CD4-positive, alpha-beta T cell treated with Interferon gamma for 1 hour (primary cell): ENCODE measurements around the gene CCDC124.

Experiments used
- DNase-seq: peaks from one replicate; pipeline ENCODE4 v3.0.0-alpha.2; 2020

Gene CCDC124

GRCh38 chr19:17937371-17937900 is 4.6 kb downstream of the CCDC124 start:
- no peak for DNase-seq

DNA sequence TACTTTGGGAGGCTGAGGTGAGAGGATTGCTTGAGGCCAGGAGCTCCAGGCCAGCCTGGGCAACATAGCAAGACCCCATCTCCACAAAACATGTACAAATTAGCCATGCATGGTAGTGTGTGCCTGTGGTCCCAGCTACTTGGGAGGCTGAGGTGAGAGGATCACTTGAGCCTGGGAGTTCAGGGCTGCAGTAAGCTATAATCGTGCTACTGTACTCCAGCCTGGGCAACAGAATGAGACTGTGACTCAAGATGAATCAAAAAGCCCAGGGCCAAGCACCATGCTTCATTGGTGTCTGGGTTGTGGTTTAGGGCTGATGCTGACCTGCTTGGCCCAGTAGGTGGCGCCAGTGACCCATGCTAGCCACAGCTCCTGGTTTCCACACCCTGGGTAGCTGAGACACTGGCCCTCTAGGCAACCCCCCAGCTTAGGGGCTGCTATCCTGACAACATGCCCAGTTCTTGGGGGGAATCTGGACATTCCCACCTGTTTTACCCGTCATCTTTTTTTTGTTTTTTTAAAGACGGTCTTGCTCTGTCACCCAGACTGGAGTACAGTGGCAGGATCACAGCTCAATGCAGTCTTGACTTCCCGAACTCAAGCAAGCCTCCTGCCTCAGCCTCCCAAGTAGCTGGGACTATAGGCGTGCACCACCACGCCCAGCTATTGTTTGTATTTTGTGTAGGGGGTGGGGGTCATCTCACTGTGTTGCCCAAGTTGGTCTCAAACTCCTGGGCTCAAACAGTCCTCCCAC is 5.5 kb downstream of the CCDC124 start:
- peak; percentile 80 for DNase-seq

DNA sequence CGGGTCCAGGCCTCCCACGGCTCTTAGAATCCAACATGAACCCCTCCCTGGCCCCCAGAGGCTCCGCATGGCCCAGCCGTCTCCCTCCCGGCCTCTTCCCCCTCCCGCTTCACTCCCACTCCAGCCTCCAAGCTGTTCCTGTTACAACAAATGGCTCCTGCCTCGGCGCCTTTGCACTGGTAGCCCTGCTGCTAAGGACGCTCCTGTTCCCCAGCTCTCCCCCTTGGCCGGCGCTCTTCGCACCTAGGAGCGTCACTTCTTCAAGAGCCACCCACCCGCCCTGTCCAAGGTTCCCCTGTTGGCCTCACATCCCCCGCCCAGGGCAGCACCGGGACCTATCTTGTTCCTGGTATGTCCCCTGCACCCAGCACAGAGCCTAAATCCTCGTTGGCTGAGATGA is 9.4 kb downstream of the CCDC124 start:
- no peak for DNase-seq

DNA sequence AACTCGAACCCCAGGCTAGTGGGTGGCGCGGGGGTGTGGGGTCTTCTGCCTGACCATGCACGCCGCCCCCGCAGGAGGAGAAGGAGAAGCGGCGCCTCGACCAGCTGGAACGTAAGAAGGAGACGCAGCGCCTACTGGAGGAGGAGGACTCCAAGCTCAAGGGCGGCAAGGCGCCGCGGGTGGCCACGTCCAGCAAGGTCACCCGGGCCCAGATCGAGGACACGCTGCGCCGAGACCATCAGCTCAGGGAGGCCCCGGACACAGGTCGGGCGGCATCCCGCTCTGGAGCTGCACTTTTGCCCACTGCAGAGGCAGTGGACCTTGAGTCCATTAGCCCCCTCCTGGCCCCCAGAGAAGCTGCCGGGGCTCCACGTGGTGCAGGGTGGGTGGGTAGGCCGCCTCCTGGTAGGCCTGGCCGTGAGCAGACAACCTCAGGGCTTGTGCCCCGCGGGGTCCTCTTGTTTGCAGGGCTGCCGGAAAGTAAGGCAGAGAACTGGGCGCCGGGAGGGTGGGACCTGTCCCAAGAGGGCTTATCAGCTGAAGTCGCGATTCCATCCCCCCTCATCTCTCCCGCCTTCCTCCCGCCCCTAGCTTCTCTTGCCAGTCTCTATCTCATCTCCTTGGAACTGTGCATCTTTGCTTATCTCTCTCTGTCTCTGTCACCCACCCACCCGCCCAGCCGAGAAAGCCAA is 9.9 kb downstream of the CCDC124 start:
- DNase-seq: no peak

- DNase-seq: no peak
These were observed 10.7 kb downstream of the CCDC124 start for GRCh38 chr19:17943274-17944221.

DNA sequence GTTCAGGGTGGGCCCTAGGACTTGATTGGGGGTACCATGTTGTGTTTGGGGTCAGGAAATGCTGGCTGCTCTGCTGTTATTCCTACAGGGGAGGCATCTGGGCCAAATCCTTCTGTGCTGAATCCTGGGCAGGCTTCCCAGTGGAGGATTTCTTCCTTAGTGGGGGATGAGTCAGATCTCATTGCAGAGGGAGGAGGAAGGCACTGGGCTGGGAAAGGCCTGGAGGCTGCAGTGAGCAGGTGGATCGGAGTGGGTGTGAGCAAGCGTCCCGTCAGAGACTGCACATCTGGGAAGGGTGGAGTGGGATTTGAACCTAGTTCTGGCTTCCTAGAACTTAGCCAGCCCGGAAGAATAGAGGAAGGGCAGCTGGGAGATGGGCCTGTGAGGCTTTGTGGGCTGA is 11.5 kb downstream of the CCDC124 start:
- DNase-seq: no peak

DNA sequence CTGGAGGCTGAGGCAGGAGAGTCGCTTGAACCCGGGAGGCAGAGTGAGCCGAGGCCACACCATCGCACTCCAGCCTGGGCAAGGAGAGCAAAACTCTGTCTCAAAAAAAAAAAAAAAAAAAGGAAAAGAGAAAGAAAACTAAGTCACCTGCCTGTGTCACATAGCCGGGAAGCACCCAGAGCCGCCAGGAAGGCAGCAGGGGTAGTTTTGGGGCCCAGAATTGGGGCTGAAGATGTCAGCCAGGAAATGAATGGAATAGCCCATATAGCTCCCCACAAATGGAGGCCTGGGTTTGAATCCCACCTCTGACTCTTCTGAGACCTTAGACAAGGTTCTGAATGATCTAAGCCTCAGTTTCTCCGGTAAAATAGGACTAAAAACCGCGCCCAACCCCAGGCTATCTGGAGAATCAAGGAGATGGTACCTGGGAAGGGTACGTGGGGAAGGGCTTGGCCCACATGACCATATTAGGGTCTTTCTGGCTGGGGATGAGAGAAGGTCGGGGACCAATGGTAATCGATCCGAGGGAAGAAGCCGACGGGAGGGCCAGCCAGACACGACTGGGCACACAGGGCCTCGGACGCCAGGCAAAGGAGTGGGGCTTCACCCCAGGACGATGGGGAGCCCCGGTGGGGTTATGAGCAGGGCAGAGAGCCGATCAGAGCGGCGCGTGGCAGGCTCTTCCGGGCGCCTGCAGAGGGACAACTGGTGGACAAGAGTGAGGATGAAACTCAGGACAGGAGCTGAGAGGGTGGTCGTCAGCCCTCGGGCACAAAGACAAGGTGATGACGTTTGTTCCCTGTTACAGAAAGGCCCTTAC is 14.4 kb downstream of the CCDC124 start:
- DNase-seq: no peak

GRCh38 chr19:17947815-17948513 is 15.1 kb downstream of the CCDC124 start:
- DNase-seq: peak; percentile 97

DNA sequence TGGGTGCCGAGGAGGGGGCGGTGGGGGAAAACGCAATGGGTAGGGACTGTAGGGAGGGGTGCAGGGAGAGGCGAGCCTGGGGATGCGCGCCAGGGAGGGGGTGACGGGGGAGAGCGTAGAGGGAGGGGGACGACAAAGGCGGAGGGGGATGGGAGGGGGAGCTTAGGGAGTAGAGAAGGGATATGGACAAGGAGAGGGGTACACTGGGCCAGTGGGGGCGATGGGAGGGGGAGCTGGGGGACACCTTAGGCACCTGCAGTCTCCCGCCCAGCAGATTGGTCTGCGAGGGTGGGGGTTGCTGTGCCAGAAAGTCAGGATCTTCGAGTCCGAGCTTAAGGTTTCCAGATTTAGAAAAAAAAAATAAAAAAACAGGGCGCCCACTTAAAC is 15.7 kb downstream of the CCDC124 start:
- no peak for DNase-seq

GRCh38 chr19:17948931-17949930 is 16.4 kb downstream of the CCDC124 start:
- peak; percentile 14 for DNase-seq

GRCh38 chr19:17949956-17950309 is 17.1 kb downstream of the CCDC124 start:
- DNase-seq: no peak

DNA sequence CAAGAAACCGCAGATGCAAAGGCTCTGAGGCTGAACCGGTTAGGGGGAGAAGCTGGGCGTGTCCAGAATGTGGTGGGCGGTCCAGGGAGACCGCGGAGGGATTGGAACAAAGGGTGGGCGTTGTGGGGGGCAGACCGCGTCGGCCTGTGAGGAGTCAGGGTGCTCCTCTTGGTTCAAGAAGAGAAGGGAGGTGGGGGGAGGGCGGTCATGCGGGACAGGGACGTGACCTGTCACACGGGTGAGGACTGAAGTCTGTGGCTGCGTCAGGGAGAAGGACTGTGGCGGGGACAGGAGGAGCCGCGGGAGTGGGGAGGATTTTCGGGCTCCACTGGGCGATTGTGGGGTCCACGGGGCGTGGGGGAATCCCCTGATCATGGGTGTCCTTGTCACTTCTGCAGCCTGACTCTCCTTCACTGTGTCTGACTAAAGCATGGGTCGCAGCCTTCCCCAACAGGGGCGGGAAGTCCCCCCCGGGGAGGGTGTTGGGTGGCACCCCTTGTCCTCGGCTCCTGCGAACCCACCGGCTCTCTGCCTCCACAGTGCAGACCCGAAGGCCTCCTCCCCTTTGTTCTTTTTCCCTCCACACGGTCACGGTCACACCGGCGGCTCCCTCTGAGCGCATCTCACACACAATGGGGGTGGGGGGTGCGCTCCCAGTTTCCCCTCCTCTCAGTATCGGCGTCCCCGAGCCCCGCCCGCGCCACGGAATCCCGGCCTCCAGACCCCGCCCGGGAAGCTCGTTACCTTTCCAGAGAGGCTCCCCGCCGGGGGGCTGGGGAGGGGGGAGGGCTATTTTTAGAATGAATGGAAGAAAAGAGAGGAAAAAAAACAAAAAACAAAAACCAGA is 17.7 kb downstream of the CCDC124 start:
- DNase-seq: peak; percentile 68

GRCh38 chr19:17951157-17951989 is 18.6 kb downstream of the CCDC124 start:
- DNase-seq: peak; percentile 30

DNA sequence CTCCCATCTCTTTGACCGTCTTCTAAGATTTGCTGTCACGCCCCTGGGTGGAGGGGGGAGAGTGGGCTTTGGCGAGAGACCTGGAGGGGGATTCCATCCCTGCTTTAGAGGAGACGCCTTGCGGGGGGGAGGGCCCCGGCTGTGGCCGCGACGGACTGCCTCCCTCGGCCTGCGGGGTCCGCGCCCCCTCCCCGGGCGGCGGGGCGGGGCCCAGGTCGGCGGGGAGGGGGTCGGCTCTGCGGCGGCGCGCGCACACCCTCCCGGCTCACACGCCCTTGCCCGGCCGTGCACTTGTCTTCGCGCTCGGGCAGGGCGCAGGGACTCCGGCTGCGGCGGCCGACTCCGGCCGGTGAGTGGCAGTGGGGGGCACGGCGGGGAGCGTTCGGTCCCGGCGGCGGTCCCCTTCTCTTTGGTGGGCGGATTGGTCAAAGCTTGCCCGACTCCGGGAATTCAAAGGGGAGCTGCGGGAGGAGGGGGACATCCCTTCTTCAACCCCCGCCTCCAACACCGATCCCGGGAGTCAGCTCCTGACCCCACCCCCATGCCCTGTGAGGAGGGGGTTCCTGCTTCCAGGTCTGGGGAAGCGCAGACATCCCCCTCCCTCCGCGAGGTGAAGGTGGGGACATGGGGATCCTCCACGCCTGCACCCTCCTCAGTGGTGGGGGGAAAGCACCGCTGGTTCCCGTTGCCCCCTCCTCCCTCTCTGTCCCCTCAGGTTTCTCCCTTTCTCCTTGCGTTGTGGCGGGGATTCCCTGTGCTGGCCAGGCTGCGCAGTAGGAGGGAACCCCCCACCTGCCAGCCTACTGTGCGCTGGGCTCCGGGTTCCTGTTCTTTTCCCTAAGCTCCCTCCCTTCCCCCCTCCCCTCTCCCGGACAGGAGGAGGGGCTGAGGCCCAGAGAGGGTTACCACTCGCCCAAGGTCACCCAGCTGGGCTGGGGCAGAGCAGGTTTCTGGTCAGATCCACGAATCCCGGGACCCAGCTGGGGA is 19.5 kb downstream of the CCDC124 start:
- no peak for DNase-seq

GRCh38 chr19:17953316-17953801 is 20.5 kb downstream of the CCDC124 start:
- no peak for DNase-seq

GRCh38 chr19:17953869-17954268 is 21.1 kb downstream of the CCDC124 start:
- no peak for DNase-seq

DNA sequence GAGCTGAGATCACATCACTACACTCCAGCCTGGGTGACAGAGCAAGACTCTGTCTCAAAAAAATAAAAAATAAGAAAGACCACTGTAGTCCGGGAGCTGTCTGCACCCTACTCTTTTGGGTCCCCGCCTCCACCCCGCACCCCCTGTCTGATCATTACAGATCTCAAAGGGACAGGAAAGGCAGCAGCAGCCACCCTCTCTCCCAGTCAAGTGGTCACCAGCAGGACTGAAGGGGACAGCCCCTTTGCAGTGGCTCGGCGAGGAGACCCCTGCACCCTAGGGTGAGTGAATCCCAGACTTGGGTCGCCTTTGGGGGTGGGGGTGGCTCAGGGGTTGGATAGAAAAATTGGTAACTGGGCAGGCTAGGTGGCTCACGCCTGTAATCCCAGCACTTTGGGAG is 21.6 kb downstream of the CCDC124 start:
- DNase-seq: no peak
